HG03565 (cell line): ENCODE measurements around the gene NEMF.
"Not testable (repeated sequence)": the region's sequence is repeated elsewhere in the genome, so short reads cannot be mapped to it uniquely, and the experiment has no call there.

Experiments
- ATAC-seq: cut with Tn5 transposase; IDR thresholded peaks from one replicate; pipeline ENCODE4 v1.9.1; 2021; ENCODE audit warnings: mild to moderate bottlenecking, moderate library complexity; ENCODE audit not compliant: unreplicated experiment

The NEMF gene

GRCh38 chr14:49766839-49767238, 85.7 kb downstream of the NEMF start:
- no peak for ATAC-seq

DNA sequence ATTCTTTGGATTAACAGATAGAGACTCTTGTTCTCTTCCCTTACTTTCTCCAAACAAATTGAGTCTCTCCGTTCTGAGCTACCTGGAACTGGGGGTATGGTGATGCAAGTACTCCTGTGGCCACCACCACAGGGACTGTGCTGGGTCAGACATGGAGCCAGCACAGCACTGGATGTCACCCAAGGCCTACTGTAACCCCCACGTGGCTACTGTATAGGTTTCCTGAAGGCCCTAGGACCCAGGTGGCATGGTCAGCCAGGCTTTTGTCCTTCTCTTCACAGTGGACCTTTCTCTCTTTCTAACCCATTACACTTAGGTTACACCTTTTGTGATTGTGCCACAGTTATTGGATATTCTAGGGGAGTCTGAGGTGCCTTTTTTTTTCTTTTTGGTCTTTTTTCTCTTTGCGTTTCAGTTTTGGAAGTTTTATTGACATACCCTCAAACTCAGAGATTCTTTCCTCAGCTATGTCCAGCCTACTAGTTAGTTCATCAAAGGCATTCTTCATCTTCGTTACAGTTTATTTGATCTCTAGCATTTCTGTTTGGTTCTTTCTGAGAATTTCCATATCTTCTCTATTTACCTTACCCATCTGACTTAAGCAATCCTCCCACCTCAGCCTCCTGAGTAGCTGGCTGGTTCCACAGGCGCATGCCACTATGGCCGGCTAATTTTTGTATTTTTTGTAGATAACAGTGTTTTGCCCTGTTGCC, 90.6 kb downstream of the NEMF start:
- no peak for ATAC-seq

GRCh38 chr14:49755378-49755777, 97.2 kb downstream of the NEMF start:
- ATAC-seq: no peak

DNA sequence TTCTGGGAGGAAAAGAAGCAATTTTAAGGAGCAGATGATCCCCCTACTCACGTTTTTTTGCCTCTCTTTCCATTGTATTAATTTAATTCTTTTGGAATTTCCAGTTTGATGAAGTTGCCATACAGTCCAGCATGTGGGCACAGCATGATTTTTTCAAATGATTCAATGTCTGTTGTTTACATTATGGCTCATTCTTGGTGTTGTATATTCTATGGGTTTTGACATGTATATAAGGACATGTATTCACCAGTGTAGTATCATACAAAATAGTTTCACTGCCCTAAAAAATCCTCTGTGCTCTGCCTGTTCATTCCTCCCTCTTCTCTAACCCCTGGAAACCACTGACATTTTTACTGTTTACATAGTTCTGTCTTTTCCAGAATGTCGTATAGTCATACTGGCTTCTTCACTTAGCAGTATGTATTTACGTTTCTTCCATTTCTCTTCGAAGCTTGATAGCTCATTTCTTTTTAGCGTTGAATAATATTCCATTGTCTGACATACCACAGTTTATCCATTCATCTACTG, 98.0 kb downstream of the NEMF start:
- ATAC-seq: no peak

DNA sequence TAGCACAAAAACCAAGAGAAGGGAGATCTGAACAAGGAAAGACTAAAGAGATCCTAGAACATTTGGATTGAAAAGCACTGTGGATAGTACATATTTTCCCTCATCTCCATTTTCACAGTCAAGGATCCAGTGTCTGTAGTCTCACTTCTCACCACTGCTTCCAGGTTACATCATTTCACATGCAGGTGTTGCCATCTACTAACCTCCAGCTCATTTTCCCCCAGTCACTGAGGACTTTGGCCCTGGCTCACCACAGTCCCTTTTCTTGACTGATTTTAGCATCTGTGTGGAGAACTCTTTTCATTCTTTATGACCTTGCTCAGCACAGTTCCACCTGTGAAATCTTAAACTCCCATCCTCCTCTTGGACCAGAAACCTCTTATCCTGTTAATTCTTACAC, 106.1 kb downstream of the NEMF start:
- ATAC-seq: not testable (repeated sequence)

DNA sequence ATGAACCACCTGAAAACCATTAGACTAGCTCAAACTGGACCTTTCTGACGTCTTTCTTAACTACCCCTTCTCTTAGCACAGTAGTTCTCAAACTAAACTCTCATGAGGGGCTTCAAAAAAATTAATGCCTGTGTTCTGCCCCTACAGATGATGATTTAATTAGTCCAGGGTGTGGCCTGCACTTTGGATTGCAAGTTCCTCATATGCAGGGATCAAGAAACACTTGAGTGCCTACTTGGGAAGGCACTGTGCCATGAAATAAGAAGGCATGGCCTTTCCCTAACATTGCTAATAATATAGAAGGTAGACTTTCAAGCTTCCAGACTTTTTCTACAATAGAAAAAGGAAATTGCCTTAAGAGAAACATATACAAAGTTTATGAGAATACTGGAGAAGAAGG, 107.4 kb downstream of the NEMF start:
- no peak for ATAC-seq

DNA sequence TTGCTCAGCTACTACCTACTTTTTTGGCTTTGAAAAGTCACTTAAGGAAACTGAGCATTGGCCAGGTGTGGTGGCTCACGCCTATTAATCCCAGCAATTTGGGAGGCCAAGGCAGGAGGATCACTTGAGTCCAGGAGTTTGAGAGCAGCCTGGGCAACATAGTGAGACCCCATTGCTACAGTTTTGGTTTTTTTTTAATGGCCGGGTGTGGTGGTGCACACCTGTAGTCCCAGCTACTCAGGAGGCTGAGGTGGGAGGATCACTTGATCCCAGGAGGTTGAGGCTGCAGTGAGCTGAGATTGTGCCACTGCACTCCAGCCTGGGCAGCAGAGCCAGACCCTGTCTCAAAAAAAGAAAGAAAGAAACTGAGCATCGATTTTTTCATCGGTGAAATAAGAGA, 116.9 kb downstream of the NEMF start:
- ATAC-seq: not testable (repeated sequence)

GRCh38 chr14:49733836-49734235, 118.8 kb downstream of the NEMF start:
- no peak for ATAC-seq

GRCh38 chr14:49732896-49733295, 119.7 kb downstream of the NEMF start:
- ATAC-seq: no peak
